ENCODE measurements around the gene TRERF1. TPM values are rescaled to one million over a fixed set of nuclear protein-coding genes. Genes with fewer than 3 reads are reported as not detected.

The TRERF1 gene
- total and polyA plus RNA-seq, 2 of the 4 experiments (the other 2 are of a cell fraction), result 6.3 to 9.9 TPM

DNA sequence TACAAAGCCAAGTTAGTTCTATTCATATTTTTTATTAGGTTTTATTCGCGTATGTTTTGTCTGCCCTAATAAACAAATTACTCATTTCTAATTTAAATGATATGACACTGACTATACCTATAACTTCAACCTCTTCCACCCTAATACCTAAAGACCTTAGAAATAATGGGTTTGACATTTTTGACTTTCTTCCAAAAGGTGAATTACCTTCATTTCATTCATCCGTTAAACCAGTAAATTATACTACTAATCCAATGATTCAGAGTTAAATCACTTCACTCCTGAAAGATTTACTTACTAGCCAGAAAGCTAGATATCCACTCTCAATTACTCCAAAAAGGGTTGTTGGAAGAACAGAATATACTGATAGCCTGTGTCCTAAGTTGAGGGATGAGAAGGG is 239.3 kb downstream of the TRERF1 start:
- H4K20me1 ChIP-seq (ENCODE audit: insufficient read depth, low read length), result no peaks in the 10 kb centered on the region; the same call in 1 of the 2 replicates
- H3K36me3 ChIP-seq (ENCODE audit: control insufficient read depth, insufficient read depth, low read length), result peaks cover 20% of the 10 kb centered on the region
- H4K8ac ChIP-seq (ENCODE audit: low read depth in 2 of 2, low read length in 2 of 2), result no peak overlapping the region
- H3K14ac ChIP-seq (replicated peaks; ENCODE audit: low read depth, low read length), result no peak overlapping the region
- H3K4me2 ChIP-seq (ENCODE audit: low read depth, low read length), result no peak overlapping the region
- no peak overlapping the region for H2BK15ac ChIP-seq (ENCODE audit: low read depth, low read length)
- H3K27ac ChIP-seq (ENCODE audit: insufficient read depth, low read length), result no peak overlapping the region
- intact Hi-C loops (cut with micrococcal nuclease) (loop anchor here (10.0 kb wide), 1 partner anchor 428 kb away; the partner anchor contains the start of genes PRICKLE4 and TOMM6), in situ Hi-C loops (cut with MboI; ENCODE audit: low sequenced_read_pairs) (loop anchor here (5.0 kb wide), 1 partner anchor 135 kb away; no protein-coding TSS in a partner anchor), dilution Hi-C loops (cut with HindIII; ENCODE audit: low sequenced_read_pairs, unreplicated experiment) (no loop called here)
- peaks cover 16 to 31% of the 10 kb centered on the region in 2 experiments; a peak in 2 of 4 replicates for H3K79me1 ChIP-seq (ENCODE audit: low read depth in 1 of 2, low read length in 2 of 2)
- DNase-seq (no peak), ATAC-seq (ENCODE audit: low read depth) (no peak)
- no peak overlapping the region for H3K9ac ChIP-seq (ENCODE audit: low read depth, low read length)
- H2AK5ac ChIP-seq (ENCODE audit: low read depth, low read length), result no peak overlapping the region
- H3K4me3 ChIP-seq (ENCODE audit: insufficient read depth, low read depth, low read length), result no peak overlapping the region
- TF ChIP-seq, protein P1, sequence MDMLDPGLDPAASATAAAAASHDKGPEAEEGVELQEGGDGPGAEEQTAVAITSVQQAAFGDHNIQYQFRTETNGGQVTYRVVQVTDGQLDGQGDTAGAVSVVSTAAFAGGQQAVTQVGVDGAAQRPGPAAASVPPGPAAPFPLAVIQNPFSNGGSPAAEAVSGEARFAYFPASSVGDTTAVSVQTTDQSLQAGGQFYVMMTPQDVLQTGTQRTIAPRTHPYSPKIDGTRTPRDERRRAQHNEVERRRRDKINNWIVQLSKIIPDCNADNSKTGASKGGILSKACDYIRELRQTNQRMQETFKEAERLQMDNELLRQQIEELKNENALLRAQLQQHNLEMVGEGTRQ (IDR thresholded peaks at IDR 0.05; ENCODE audit: low read depth, low read length), result no peak
- TF ChIP-seq NFE2L2 (IDR thresholded peaks at IDR 0.05; ENCODE audit: low read depth, low read length), result no peak
- TF ChIP-seq BHLHE40 (IDR thresholded peaks at IDR 0.05; ENCODE audit: low read depth, low read length), result no peak
- TF ChIP-seq CEBPB (IDR thresholded peaks at IDR 0.05; ENCODE audit: low read depth, low read length), result no peak
- no peak for TF ChIP-seq RCOR1 (IDR thresholded peaks at IDR 0.05; ENCODE audit: insufficient replicate concordance, low read length)
- no peak for TF ChIP-seq MAZ (IDR thresholded peaks at IDR 0.05; ENCODE audit: borderline replicate concordance, low read depth, low read length)
- no peak for TF ChIP-seq MXI1 (IDR thresholded peaks at IDR 0.05; ENCODE audit: borderline replicate concordance, low read depth, low read length)
- TF ChIP-seq CHD1 (IDR thresholded peaks at IDR 0.05; ENCODE audit: low read depth, low read length), result no peak
- no peak for TF ChIP-seq SMC3 (IDR thresholded peaks at IDR 0.05; ENCODE audit: low read depth, low read length)
- TF ChIP-seq RFX5 (IDR thresholded peaks at IDR 0.05; ENCODE audit: low read depth, low read length), result no peak
- TF ChIP-seq, protein P2, sequence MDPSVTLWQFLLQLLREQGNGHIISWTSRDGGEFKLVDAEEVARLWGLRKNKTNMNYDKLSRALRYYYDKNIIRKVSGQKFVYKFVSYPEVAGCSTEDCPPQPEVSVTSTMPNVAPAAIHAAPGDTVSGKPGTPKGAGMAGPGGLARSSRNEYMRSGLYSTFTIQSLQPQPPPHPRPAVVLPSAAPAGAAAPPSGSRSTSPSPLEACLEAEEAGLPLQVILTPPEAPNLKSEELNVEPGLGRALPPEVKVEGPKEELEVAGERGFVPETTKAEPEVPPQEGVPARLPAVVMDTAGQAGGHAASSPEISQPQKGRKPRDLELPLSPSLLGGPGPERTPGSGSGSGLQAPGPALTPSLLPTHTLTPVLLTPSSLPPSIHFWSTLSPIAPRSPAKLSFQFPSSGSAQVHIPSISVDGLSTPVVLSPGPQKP (IDR thresholded peaks at IDR 0.05; ENCODE audit: borderline replicate concordance, low read depth, low read length), result no peak
- TF ChIP-seq RAD21 (IDR thresholded peaks at IDR 0.05; ENCODE audit: low read length), result no peak
- TF ChIP-seq, protein P3, sequence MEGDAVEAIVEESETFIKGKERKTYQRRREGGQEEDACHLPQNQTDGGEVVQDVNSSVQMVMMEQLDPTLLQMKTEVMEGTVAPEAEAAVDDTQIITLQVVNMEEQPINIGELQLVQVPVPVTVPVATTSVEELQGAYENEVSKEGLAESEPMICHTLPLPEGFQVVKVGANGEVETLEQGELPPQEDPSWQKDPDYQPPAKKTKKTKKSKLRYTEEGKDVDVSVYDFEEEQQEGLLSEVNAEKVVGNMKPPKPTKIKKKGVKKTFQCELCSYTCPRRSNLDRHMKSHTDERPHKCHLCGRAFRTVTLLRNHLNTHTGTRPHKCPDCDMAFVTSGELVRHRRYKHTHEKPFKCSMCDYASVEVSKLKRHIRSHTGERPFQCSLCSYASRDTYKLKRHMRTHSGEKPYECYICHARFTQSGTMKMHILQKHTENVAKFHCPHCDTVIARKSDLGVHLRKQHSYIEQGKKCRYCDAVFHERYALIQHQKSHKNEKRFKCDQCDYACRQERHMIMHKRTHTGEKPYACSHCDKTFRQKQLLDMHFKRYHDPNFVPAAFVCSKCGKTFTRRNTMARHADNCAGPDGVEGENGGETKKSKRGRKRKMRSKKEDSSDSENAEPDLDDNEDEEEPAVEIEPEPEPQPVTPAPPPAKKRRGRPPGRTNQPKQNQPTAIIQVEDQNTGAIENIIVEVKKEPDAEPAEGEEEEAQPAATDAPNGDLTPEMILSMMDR (conservative IDR thresholded peaks at IDR 0.05; ENCODE audit: low read depth, low read length), result no peak
- TF ChIP-seq FOS (IDR thresholded peaks at IDR 0.05; ENCODE audit: low read depth, low read length), result no peak
- TF ChIP-seq MAFK (IDR thresholded peaks at IDR 0.05; ENCODE audit: low read depth, low read length), result no peak
- no peak for TF ChIP-seq POLR2A (IDR thresholded peaks at IDR 0.05; ENCODE audit: low read depth, low read length)
- no peak overlapping the region for H4K5ac ChIP-seq (ENCODE audit: low read depth, low read length)
- H3K23ac ChIP-seq (ENCODE audit: low read depth, low read length), result no peak overlapping the region
- no peak overlapping the region for H2BK120ac ChIP-seq (ENCODE audit: low read depth, low read length)
- H4K91ac ChIP-seq (ENCODE audit: insufficient read depth, low read depth, low read length), result no peak overlapping the region
- no CpG with 5 or more reads among the region's 3 CpGs for WGBS, 2 experiments (ENCODE audit: extremely low coverage in 2 of 2, insufficient read length in 1 of 2)
- no peak overlapping the region for H2AFZ ChIP-seq (replicated peaks; ENCODE audit: low read length, poor library complexity)
- H3K9me3 ChIP-seq (ENCODE audit: control insufficient read depth, insufficient read depth, low read length), result no peaks in the 10 kb centered on the region
- no peak overlapping the region for H2BK20ac ChIP-seq (ENCODE audit: low read depth, low read length)
- no peak overlapping the region for H2AK9ac ChIP-seq (replicated peaks; ENCODE audit: low read depth, low read length, poor library complexity)
- POLR2A ChIA-PET (ENCODE audit: unreplicated experiment), result interaction anchor here (0.6 kb wide), 1 partner anchor 206 kb away, joined by 3 read pairs; no protein-coding TSS in a partner anchor
- peaks cover 2% of the 10 kb centered on the region; the same call in 1 of the 2 replicates for H3K4me1 ChIP-seq (ENCODE audit: control insufficient read depth, insufficient read depth, low read length)
- no peaks in the 10 kb centered on the region for H3K9me1 ChIP-seq (ENCODE audit: insufficient read depth, low read length)
- no TSS peak for BruUV-seq (replicated peaks)
- H2BK5ac ChIP-seq (ENCODE audit: low read depth, low read length, poor library complexity, severe bottlenecking), result no peak overlapping the region
- H3K18ac ChIP-seq (ENCODE audit: low read depth, low read length), result no peak overlapping the region
- no peak overlapping the region for H3K56ac ChIP-seq (ENCODE audit: extremely low read depth, insufficient read depth, low read length)
- no peaks in the 10 kb centered on the region for H3K27me3 ChIP-seq (ENCODE audit: control insufficient read depth, insufficient read depth, low read length)
- H3K4ac ChIP-seq (ENCODE audit: low read depth, low read length), result no peak overlapping the region
- CTCF ChIA-PET, result interaction anchor here (3.4 kb wide), 1 partner anchor 335 kb away, joined by 18 read pairs; no protein-coding TSS in a partner anchor

All from IMR-90 (cell line).